ENCODE results near the gene GTF2H2.
"Not testable (repeated sequence)": the region's sequence is repeated elsewhere in the genome, so short reads cannot be mapped to it uniquely, and the experiment has no call there.

GTF2H2 gene

DNA sequence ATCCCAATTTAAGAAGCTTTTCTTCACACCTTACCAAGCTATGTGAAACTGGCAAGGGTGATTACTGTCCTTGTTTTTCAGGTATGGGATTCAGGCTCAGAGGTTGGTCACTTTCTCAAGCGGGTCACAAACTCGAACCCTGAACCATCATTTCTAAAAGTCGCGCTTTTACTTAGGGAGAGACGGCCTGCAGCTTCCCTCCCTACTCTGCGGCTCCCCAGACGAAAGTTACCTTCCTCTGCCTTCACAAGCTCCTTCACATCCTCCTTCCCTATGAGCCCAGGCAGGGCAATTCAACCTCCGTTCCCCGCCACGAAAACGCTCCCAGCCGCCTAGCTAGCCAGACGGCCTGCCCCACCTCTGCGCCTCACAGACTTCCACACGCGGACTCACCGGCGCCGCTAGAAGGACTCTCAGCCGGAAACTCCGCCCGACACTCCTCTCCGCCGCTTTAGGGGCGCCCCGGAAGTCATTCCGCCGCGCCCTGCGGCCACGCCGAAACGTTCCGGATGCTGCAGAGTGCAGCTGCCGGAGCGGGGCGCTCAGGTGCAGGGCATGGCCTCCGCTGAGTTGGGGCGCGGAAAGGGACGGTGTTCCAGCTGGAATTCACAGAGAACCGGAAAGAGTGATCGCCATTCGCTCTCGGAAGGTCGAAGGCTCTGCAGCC lies at the start of gene GTF2H2:
Gene GTF2H2, minus strand, starts transcription at position 415 of the 667 bp plus-strand sequence. CDS start 4,913 bp downstream, outside the sequence.
- DNase-seq = not testable (repeated sequence)

DNA sequence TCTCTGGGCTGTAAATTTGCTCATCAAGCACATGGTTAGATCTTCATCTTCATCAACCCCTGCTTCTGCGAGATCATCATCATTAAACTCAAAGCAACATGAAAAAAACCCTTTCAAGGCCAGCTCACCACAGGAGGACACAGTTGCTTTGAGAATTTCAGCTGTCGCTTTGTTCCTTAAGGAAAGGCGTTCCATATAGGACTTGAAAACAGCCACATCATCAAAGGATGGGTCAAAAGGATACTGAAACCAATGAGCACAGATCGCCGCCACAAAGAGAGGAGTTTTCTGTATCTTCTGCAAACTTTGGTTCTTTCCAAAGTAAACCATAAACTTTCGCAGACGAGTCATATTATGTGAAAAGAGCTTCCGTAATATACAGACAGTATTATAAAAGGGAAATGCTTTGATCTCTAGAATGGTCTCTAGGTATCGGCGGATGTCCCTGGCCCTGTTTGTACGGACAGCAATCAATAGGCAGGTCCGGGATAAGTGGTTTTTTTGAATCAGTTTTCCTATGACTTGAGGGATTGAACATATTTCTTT lies 42.3 kb upstream of the GTF2H2 start:
- DNase-seq = not testable (repeated sequence)

DNA sequence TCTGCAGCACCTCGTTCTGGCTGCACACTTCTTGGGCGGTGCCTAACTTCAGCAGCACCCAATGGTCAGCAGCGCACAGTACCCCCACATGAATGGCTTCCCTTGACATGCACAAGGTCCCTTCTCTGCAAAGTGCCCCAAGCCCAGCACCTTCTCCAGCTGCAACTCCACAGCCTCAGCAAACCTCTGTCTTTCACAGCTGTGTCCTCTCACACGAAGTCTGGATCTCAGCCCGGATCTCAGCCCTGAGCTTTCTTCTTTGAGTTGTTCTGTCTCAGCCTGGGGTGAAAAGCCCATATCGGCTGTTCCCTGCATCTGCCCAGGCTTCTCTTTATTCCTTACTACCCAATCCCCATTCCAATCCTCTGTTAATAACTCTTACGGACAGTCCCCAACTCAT lies 32.5 kb upstream of the GTF2H2 start:
- DNase-seq = not testable (repeated sequence)

DNA sequence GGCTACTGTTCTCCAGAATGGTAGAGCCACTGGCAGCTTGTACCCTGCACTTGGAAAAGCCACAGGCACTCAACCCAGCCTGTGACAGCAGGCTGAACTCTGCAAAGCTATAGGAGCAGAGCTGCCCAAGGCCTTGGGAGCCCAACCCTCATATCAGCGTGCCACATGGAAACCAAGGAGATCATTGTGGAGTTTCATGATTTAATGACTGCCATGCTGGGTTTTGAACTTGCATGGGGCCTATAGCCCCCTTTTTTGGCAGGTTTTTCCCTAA lies 30.4 kb upstream of the GTF2H2 start:
- DNase-seq = not testable (repeated sequence)

DNA sequence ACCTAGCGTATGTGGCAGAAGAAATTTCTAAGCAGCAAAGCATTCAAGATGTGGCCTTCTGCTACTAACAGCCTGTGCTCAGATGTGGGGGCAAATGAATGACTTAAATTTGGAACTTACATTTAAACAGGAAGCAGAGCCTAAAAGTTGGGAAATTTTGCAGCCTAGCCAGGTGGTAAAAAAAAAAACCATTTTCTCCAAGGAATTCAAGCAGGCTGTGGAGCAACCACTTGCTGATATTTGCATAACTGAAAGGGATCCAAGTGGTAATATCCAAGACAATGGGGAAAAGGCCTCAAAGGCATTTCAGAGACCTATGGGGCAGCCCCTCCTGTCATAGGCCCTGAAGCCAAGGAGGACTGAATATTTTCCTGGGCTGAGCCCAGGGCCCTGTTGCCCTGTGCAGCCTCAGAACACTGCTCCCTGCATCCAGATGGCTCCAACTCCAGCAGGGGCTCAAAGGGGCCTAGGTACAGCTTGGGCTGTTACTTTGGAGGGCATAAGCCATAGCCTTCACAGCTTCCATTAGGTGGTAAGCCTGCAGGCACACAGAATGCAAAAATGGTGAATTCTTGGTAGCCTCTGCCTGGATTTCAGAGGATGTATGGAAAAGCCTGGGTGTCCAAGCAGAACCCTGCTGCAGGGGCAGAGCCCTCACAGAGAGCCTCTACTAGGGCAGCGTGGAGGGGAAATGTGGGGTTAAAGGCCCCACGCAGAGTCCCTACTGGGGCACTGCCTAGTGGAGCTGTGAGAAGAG lies 29.9 kb upstream of the GTF2H2 start:
- not testable (repeated sequence) for DNase-seq

DNA sequence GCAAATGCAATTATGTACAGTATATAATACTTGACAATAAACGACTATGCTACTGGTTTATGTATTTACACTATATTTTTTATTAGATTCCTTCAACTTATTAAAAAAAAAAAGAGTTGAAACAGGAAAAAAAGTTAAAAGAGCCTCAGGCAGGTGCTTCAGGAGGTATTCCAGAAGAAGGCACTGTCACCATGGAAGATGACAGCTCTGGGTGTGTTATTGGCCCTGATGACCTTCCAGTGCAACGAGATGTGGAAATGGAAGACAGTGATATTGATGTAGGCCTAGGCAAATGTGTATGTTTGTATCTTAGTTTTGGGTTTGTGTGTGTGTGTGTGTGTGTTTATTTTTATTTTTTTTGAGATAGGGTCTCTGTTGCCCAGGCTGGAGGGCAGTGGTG lies 22.3 kb upstream of the GTF2H2 start:
- DNase-seq = not testable (repeated sequence)

DNA sequence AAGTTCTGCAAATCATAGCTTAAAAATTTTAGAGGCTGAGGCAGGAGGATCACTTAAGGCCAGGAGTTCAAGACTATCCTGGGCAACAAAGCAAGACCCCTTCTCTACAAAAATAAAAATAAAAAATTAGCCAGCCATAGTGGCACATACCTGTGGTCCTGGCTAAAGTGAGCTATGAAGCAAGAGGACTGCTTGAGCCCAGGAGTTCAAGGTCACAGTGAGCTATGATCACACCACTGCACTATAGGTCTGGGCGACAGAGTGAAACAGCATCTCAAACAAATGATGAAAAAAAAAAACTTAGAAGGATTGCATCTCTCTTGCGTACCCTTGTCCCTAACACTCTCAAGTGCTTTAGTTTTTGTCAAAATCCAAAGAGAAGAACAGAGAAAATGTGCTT lies 21.3 kb upstream of the GTF2H2 start:
- DNase-seq = not testable (repeated sequence)

DNA sequence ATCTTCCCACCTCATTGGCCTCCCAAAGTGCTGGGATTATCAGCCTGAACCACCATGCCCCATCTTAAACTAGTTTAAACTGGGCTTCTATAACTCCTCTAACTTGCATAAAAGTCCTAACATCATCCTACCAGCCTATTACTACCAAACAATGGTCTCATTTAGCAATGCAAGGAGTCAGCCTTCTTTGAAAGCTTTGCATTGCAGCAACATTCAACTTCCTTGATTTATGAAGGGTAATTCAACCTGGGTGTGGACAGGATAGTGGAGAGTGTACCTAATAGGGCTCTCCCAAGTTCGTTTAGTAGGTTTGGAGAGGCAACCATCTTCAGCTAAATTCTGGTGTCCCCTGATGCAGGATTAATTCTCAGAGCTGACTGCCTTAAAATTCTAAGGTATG lies 18.7 kb upstream of the GTF2H2 start:
- DNase-seq = not testable (repeated sequence)

DNA sequence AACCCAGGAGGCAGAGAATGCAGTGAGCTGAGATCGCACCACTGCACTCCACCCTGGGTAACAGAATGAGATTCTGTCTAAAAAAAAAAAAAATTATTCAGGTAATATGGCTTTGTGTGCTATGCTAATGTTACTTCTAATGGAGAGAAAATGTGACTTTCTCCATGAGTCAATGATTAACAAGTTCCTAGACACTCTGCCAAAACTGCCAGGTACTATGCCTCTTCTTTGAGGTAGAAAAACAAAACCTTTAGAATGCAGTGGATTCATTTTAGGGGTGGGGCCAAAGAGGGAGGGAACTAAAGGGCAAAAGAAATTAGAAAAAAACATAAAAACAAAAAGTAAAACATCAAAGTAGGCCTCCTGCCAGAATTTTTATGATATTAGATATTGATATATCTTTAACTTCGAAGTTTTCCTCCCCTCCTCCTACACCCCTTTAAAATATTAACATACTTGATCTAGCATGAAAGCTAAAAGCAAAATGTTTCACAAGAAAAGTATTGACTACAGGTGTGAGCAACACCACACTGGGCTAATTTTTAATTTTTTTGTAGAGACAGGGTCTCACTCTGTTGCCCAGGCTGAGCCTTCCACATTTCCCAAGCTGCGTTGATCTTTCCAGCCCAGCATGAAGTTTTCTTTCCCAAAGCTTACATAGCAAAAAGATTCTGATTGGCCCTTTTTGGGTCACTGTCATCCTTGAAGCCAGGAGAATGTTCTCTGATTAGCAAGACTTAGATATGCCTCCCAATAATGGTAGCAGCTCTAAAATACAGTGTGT lies 17.0 kb upstream of the GTF2H2 start:
- not testable (repeated sequence) for DNase-seq

DNA sequence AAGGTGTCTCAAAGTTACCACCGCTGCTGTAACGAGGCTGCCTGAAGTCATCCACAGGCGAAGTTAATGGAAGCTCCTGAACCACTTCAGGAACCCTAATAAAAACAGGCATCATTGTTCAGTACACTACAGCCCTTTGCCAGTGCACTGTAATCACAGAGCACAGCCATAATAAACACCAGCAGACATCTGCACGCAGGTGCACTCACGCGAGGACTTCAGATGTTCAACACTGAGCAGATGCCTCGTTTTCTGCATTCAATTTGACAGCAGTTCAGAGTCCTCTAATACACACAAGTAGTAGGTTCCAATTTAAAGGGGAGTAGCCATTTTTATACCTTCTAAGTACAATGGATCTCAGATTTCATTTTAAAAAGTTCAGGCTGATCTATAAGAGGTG lies 15.4 kb upstream of the GTF2H2 start:
- DNase-seq = not testable (repeated sequence)

DNA sequence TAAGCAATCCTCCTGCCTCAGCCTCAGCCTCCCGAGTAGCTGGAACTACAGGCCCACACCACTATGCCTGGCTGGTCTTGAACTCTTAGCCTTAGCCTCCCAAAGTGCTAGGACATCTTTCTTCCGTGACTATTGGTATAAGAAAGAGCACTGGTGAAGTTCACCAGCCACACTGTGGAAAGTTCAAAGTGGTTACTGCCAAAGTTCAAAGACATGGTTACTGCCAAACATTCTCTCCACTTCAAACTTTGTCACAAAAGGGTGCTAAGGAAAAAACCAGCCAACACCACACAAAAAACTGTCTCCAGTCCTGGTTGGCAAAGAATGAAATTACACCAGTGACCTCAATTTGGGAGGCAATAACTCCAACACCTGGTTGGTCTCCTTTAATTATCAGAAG lies 14.9 kb upstream of the GTF2H2 start:
- not testable (repeated sequence) for DNase-seq

DNA sequence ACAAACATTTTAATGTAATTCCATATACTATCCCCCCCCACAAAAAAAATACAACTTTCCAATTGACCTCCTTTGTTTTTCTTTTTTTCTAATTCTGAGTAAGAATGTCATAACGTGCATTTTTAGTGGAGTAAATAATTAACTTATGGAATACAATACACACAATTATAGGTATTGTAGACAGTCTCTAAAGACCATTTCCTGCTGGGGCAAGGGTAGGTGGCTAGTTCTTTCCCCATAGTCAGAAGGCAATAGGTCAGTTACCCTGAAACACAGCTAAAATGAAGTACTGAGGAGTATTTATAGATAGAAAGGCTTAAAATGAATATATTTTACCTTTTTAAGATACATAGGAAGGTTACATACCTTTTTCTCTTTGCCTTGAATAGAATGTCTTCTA lies 6.2 kb downstream of the GTF2H2 start:
- not testable (repeated sequence) for DNase-seq

DNA sequence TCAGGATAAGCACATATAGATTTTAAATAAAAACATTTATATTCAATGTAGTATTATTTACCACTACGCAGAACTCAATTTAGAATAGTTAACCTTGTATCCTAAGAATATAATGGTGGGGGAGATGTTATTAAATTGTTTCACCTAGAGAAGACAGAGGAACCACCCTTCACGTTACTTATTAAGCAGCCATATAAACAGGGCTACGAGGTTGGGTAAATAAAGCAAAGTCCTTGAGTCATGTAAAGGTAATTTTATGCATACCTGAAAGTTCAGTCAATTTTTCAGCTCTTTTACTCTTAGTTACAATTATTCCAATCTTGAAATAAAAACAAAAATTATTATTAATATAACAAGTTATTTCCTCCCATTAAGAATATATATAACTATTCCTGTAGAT lies 8.1 kb downstream of the GTF2H2 start:
- not testable (repeated sequence) for DNase-seq

DNA sequence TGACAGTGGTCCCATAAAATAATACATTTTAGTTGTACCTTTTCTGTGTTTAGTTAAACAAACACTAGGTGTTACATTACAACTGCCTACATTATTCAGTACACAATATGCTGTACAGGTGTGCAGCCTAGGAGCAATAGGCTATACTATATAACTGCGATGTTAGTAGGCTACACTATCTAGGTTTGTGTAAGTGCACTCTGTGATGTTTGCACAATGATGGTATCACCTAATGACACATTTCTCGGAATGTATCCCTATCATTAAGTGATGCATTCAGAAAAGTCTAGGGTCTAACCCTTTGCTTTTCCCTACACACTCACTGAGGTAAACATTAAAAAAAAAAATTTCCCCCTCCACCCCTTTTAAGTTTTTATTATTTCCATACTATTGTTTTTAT lies 22.7 kb downstream of the GTF2H2 start:
- not testable (repeated sequence) for DNase-seq

DNA sequence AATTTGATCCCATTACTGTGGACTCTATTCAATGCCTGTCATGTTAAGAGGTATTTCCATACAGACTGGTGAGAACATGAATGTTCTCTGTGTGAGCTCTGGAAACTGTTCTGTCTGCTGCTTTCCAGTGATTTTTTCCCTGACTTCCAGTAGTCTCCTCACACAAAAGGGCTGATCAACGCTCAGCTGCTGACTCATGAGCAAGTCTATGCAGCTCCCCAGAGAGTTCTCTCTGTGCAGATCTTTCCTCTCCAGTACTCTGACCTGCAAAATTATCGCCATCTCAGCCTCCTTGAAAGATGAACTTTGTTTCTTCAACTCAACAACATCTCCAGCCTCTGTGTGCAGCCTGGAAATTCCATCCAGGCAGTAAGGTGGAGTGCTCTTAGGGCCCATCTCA lies 23.3 kb downstream of the GTF2H2 start:
- not testable (repeated sequence) for DNase-seq

DNA sequence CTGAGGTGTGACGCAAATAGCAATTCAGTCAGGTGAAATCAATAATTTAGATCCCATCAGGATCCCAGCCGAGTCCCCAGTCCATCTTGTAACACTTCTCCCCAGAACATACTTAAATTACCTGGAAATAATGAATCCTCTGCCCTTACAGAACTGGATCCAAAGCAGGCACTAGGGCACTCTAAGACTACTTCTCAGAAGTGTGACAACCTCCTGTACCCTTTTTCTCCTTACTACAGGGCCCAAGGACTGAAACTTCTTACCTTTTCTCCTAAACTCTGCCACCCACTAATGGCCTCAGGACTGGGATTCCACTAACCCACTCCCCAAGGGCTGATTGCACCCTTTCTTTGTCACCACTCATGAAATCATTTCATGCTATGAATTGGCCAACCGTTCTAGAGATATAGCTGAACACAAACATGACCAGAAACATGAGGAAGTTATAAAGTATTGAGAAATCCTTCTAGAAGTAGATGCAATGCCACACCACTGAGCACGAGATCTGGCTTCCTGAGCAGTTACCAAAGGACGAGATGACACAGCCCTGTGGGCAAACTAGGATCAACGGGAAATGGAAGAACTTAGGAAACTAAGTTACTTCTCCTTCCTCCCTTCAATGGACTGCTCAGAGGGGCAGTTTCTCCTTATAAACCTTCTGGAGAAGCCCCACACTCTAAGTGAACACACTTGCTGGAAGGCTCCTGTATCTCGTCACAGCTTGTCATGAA lies 36.3 kb downstream of the GTF2H2 start:
- DNase-seq = not testable (repeated sequence)

DNA sequence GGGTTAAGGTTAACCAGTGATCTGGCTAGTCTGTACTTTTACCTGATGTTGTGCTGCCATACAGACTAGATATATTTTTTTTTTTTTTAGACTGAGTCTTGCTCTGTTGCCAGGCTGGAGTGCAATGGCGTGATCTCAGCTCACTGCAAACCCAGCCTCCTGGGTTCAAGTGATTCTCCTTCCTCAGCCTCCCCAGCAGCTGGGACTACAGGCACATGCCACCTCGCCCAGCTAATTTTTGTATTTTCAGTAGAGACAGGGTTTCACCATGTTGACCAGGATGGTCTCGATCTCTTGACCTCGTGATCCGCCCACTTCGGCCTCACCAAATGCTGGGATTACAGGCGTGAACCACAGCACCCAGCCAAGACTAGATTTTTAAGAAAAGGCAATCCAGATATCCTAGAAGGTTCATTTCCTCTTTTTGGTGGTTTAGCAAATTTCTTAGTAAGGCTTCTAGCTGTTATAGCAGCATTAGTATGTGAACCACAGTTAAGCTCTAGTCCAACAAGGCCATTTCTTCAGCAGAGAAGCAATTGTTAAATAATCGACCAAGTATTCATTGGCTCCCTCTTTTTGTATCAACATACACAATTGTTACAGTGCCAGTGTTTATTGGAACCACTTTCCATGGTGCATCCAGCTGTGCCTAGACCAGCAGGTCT lies 42.1 kb downstream of the GTF2H2 start, which contains the start of gene NAIP:
Gene NAIP, minus strand, starts transcription at position 51 of the 665 bp plus-strand sequence. CDS start 12,424 bp downstream, outside the sequence.
- not testable (repeated sequence) for DNase-seq

DNA sequence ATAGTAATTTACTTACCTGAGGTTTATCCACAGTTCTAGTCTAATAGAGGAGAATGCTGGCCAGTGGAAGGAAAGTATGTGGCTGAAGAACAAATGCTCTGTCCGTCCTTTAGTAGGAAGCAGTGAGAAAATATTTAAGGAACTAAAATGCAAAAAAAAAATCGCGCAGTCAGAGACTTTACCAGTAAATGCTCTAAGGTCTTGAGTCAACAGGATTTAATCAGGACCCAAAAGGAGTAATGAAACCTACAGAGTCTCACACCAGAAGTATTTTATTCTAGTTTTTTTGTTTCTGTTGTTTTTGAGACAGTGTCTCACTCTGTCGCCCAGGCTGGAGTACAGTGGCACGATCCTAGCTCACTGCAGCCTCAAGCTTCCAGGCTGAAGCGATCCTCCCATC lies 46.8 kb downstream of the GTF2H2 start:
- not testable (repeated sequence) for DNase-seq

DNA sequence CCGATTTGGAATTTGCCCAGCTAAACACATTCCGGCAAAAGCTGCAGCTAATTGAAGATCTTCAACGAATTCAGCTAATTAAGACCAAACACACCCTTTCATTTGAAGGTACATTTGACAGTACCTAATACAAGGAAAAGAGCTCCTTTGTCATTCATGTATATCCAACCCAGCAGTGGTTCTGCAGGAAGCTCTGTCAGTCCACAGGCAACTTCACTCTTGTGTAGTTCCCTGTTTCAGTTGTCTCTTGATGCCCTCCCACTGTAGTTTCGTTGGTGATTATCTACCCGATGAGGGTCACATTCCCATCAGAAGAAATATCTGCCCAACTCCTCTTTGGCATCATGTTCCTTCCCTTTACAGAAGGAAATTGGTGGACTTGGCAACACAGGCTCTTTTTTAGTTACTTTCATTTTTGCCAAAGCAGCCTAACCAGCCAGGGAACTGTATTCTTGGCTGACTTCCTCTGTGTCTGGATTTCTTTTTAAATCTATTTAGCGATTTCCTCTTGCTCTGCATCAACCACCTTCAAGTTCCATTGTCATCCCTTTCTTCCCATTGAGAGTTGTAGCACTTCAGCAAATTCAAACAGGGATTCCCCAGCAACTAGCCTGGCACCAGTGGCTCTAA lies 49.0 kb downstream of the GTF2H2 start:
- DNase-seq = not testable (repeated sequence)

DNA sequence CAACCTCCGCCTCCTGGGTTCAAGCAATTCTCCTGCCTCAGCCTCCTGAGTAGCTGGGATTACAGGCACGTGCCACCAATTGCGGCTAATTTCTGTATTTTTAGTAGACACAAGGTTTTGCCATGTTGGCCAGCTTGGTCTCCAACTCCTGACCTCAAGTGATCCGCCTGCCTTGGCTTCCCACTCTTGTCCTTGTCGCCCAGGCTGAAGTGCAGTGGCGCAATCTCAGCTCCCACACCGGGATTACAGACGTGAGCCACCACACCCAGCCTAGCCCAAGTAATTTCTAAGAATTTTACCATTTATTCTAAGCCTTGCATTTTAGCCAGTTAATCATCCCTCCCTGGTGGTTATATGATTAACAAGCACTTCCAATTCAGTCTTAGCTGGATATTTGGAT lies 53.3 kb downstream of the GTF2H2 start:
- DNase-seq = no peak

DNA sequence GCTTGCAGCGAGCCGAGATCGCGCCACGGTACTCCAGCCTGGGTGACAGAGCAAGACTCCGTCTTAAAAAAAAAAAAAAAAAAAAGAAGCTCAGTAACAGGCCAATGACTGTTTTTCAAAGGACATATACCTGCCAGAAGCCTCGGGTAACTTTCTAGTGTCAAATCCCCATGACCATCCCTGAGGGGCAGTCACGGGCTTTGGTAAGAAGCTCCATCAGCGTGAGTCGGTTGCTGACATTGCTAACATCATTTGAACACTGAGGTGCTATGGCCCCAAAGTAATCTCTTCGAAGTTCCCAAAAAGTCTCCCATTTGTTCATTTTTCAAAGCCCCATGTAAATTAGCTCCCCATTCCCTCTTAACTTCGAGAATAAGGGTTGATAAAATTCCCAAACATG lies 53.9 kb downstream of the GTF2H2 start:
- DNase-seq = no peak
